Pancreas (tissue), 10 donors: ENCODE results near the gene HOXC13. TPM values are rescaled to one million over a fixed set of nuclear protein-coding genes. Genes with fewer than 3 reads are reported as not detected.

ENCODE experiments used
- ATAC-seq, 4 donors: fragments of 200-7000 bp; cut with Tn5 transposase; one replicate each; pipeline versions ENCODE4 v1.8.0 to v1.9.1; 2020; ENCODE audit warnings: mild to moderate bottlenecking in 4 of 4, moderate library complexity in 4 of 4
- DNase-seq, 6 donors: peaks; one replicate each; pipeline ENCODE4 v3.0.0-alpha.2; 2020
- FAIRE-seq: peaks from 2 replicates; lab custom pipeline; 2012; peaks lifted over from hg19 to GRCh38; lab: Jason Lieb, UNC
- H3K27ac ChIP-seq, 4 donors: fragments of 200-600 bp; sonication (generic); 1 replicate in 3 of 4; 2 replicates in 1 of 4; pipeline versions ENCODE4 v1.5.0 to v1.8.0; 2020
- H3K27me3 ChIP-seq, 4 donors: fragments of 200-600 bp; one replicate each; pipeline ENCODE4 v1.8.0; 2021
- H3K36me3 ChIP-seq, 3 donors: fragments of 200-600 bp; sonication (generic) in 1 of 3; one replicate each; pipeline versions ENCODE4 v1.5.0 to v1.8.0; 2020 to 2021
- H3K4me1 ChIP-seq, 3 donors: fragments of 200-600 bp; one replicate each; pipeline ENCODE4 v1.8.0; 2021
- H3K4me3 ChIP-seq, 4 donors: fragments of 200-600 bp; sonication (generic) in 2 of 4; one replicate each; pipeline versions ENCODE4 v1.5.0 to v1.8.0; 2020 to 2021
- H3K9me3 ChIP-seq, 4 donors: fragments of 200-600 bp; one replicate each; pipeline ENCODE4 v1.8.0; 2021
- WGBS, 2 donors: extraction: QIAGEN DNeasy Blood & Tissue Kit; methylation state at CpG; one replicate each; pipeline ENCODE4 v1.1.7; 2013; 5-methylcytosine and 5-hydroxymethylcytosine counted together
- intact Hi-C, 3 donors: fragments of 100-400 bp; cut with DNase I; formaldehyde crosslinking; loops; one replicate each; pipeline versions ENCODE4 v1.11.1 to v1.14.2; 2022
- polyA plus RNA-seq, 2 donors: library from polyadenylated mRNA; stranded (reverse); fragments of 200-250 nt; gene quantifications; one replicate each; pipeline ENCODE4 v1.2.3, GENCODE V29; 2013
- total RNA-seq, 6 donors: library from RNA; stranded (reverse); fragmentation: NEBNext Ultra II Directional in 4 of 6; extraction: Animal tissue kit (Norgen Biotek cat#: 25700) in 4 of 6; gene quantifications; one replicate each; pipeline versions ENCODE4 v1.2.1 to v1.2.4, GENCODE V29; 2021 to 2023
- TF ChIP-seq, protein P1 (sequence below), 4 donors: fragments of 200-600 bp; sonication (generic) in 3 of 4; IDR thresholded peaks; one replicate each; pipeline versions ENCODE4 v1.5.0 to v1.8.0; 2021; ENCODE audit warnings: antibody characterized with exemption in 4 of 4
- donor health status: healthy with polysubstance abuse.
- donor health status: DM: no; HTN: no; CAD: no; lungs with moderate emphysema.
- donor health status: DM: no; HTN: no; CAD: no.
- donor health status: control.
- donor health status: control.
- donor health status: Bipolar disorder and iron deficiency.
- donor health status: DM: yes; HTN: yes; CAD: no.
- donor health status: DM: no; HTN: no; CAD: no.
- donor health status: DM: no; HTN: no; CAD: no.
- donor health status: DM: yes; HTN: yes; CAD: no.

HOXC13 gene
- total and polyA plus RNA-seq, 8 donors: 0.06 TPM; not detected in 7

DNA sequence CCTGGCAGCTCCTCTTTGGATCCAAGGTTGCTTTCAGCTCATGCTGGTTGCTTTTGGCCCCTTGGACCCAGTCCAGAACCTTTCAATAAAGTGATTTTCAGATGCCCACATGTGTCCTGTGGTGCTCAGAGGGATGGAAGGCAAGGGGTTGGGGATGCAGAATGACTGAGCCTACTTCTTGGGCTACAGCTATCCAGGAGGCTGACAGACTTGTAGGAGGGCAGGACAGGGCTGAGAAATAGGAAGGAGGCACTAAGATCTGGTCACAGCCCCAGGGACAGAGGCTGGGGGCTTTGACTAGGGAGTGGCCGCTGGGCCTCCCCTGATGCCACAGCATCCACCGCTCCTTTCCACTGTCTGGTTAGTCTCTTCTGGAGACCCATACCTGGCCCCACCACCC is 33.1 kb downstream of the HOXC13 start:
- no peaks in the 10 kb centered on the region for H3K36me3 ChIP-seq
- FAIRE-seq (no peak), DNase-seq (peak in 1 of 6 donors; percentile 19), ATAC-seq (no peak)
- 30 to 46% methylated on average over 2 of the region's 2 CpGs for WGBS, 2 donors
- TF ChIP-seq, protein P1, sequence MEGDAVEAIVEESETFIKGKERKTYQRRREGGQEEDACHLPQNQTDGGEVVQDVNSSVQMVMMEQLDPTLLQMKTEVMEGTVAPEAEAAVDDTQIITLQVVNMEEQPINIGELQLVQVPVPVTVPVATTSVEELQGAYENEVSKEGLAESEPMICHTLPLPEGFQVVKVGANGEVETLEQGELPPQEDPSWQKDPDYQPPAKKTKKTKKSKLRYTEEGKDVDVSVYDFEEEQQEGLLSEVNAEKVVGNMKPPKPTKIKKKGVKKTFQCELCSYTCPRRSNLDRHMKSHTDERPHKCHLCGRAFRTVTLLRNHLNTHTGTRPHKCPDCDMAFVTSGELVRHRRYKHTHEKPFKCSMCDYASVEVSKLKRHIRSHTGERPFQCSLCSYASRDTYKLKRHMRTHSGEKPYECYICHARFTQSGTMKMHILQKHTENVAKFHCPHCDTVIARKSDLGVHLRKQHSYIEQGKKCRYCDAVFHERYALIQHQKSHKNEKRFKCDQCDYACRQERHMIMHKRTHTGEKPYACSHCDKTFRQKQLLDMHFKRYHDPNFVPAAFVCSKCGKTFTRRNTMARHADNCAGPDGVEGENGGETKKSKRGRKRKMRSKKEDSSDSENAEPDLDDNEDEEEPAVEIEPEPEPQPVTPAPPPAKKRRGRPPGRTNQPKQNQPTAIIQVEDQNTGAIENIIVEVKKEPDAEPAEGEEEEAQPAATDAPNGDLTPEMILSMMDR (IDR thresholded peaks at IDR 0.05): no peak
- no peaks in the 10 kb centered on the region for H3K9me3 ChIP-seq
- no peak overlapping the region for H3K4me3 ChIP-seq
- intact Hi-C loops: no loop called here
- H3K4me1 ChIP-seq: peaks cover 3 to 9% (median 6%) of the 10 kb centered on the region in 3 donors
- H3K27ac ChIP-seq: no peak overlapping the region
- H3K27me3 ChIP-seq: peaks cover 3 to 56% (median 12%) of the 10 kb centered on the region in 4 donors

- Histone ChIP-seq H3K4me1 (peaks cover 3 to 9% (median 6%) of the 10 kb centered on the region in 3 donors), H3K27ac (no peak overlapping the region), H3K36me3 (no peaks in the 10 kb centered on the region), H3K9me3 (no peaks in the 10 kb centered on the region), H3K27me3 (peaks cover 3 to 56% (median 12%) of the 10 kb centered on the region in 4 donors), H3K4me3 (no peak overlapping the region)
- ATAC-seq (no peak), DNase-seq (peak in 1 of 6 donors; percentile 24), FAIRE-seq (no peak)
- WGBS, 2 donors: 24 to 28% methylated on average over 9 of the region's 9 CpGs
- intact Hi-C loops: no loop called here
- TF ChIP-seq, protein P1 (IDR thresholded peaks at IDR 0.05): no peak
Measured at GRCh38 chr12:53972152-53972702, 33.6 kb downstream of the HOXC13 start.

- Histone ChIP-seq H3K4me1 (peaks cover 3 to 9% (median 6%) of the 10 kb centered on the region in 3 donors), H3K4me3 (peak within 1 kb of the TSS in 2 of 4 donors; percentile 27 to 47), H3K9me3 (no peaks in the 10 kb centered on the region), H3K27ac (no peak within 1 kb of the TSS), H3K36me3 (no peaks in the 10 kb centered on the region), H3K27me3 (peaks cover 3 to 62% (median 13%) of the 10 kb centered on the region in 4 donors)
- no peak for ATAC-seq
- intact Hi-C loops: no loop called here
- DNase-seq: no peak
- no peak for FAIRE-seq
- 7% methylated on average over 20 to 21 of the region's 21 CpGs for WGBS, 2 donors
- TF ChIP-seq, protein P1 (IDR thresholded peaks at IDR 0.05): no peak
Measured at GRCh38 chr12:53972722-53973235, 34.1 kb downstream of the HOXC13 start, which contains the start of gene HOXC11. Gene HOXC11, plus strand, starts transcription at chr12:53973126. Its CDS starts 116 bp downstream, at chr12:53973242.

- H3K4me1 ChIP-seq: peaks cover 3 to 9% (median 6%) of the 10 kb centered on the region in 3 donors
- intact Hi-C loops: no loop called here
- peak in 1 of 6 donors; percentile 69 for DNase-seq
- H3K36me3 ChIP-seq: no peaks in the 10 kb centered on the region
- ATAC-seq: peak; percentile 30 to 53 (median 37)
- no peak for FAIRE-seq
- no peaks in the 10 kb centered on the region for H3K9me3 ChIP-seq
- TF ChIP-seq, protein P1 (IDR thresholded peaks at IDR 0.05): no peak
- 4 to 5% methylated on average over 65 to 71 of the region's 71 CpGs for WGBS, 2 donors
- no peak overlapping the region for H3K27ac ChIP-seq
- H3K4me3 ChIP-seq: peak overlapping the region in 2 of 4 donors; percentile 27 to 47
- H3K27me3 ChIP-seq: peaks cover 3 to 65% (median 14%) of the 10 kb centered on the region in 4 donors
Measured at GRCh38 chr12:53973236-53974042, 34.8 kb downstream of the HOXC13 start.
